Fibroblast of pulmonary artery (primary cell): ENCODE data around the gene SMARCA1.
A peak's percentile ranks its signal among the peaks of the same experiment; 100 is the strongest.

Experiments
- DNase-seq: peaks from one replicate; pipeline ENCODE4 v3.0.0-alpha.2; 2010; ENCODE audit warnings: low read depth
- H3K4me3 ChIP-seq: replicated peaks from 2 replicates; pipeline ENCODE4 v1.5.1; 2011; ENCODE audit warnings: low read depth, mild to moderate bottlenecking, control low read depth, low read length, moderate library complexity
- TF ChIP-seq, protein P1 (sequence below): IDR thresholded peaks from 2 replicates; pipeline ENCODE4 v1.5.1; 2011; ENCODE audit warnings: mild to moderate bottlenecking, control low read depth, low read length, inconsistent platforms; ENCODE audit errors: missing control alignments

Gene SMARCA1

DNA sequence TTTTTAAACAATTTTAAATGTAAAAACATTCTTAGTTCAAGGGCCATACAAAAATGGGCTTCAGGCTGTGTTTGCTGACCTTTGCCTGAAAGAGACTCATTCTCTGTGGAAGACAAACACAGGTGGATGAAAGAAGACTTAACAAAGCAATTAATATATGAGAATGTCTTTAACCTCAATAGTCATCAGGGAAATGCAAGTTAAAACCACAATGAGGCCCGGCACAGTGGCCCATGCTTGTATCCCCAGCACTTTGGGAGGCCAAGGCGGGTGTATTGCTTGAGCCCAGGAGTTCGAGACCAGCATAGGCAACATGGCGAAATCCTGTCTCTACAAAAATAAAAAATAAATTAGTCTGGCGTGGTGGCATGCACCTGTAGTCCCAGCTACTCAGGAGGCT, 7.1 kb upstream of the SMARCA1 start:
- no peak for DNase-seq
- no peak overlapping the region for H3K4me3 ChIP-seq
- TF ChIP-seq, protein P1, sequence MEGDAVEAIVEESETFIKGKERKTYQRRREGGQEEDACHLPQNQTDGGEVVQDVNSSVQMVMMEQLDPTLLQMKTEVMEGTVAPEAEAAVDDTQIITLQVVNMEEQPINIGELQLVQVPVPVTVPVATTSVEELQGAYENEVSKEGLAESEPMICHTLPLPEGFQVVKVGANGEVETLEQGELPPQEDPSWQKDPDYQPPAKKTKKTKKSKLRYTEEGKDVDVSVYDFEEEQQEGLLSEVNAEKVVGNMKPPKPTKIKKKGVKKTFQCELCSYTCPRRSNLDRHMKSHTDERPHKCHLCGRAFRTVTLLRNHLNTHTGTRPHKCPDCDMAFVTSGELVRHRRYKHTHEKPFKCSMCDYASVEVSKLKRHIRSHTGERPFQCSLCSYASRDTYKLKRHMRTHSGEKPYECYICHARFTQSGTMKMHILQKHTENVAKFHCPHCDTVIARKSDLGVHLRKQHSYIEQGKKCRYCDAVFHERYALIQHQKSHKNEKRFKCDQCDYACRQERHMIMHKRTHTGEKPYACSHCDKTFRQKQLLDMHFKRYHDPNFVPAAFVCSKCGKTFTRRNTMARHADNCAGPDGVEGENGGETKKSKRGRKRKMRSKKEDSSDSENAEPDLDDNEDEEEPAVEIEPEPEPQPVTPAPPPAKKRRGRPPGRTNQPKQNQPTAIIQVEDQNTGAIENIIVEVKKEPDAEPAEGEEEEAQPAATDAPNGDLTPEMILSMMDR, result no peak

DNA sequence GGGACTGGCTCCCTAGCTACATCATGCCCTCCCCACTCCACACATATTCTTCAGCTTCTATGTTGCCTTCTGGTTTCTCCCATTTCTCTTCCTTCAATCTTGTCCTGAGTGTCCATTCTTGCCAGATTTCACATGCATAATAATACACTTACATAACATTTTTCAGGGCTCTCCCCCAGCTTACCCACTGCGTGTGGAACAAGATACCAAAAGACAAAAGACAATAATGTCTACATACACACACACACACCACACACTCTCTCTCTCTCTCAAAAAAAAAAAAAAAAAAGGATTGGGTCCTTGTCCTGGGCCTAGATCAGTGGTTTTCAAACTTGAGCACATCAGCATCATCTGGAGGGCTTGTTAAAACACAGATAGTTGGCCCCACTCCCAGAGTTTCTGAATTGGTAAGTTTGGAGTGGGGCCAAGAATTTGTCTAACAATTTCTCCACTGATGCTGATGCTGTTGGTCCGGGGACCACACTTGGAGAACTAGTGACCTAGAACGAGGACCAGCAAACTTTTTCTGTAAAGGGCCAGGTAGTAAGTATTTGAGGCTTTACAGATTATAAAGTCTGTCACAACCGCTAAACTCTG, 6.5 kb upstream of the SMARCA1 start:
- TF ChIP-seq, protein P1, result no peak
- H3K4me3 ChIP-seq, result no peak overlapping the region
- DNase-seq, result peak; percentile 56

DNA sequence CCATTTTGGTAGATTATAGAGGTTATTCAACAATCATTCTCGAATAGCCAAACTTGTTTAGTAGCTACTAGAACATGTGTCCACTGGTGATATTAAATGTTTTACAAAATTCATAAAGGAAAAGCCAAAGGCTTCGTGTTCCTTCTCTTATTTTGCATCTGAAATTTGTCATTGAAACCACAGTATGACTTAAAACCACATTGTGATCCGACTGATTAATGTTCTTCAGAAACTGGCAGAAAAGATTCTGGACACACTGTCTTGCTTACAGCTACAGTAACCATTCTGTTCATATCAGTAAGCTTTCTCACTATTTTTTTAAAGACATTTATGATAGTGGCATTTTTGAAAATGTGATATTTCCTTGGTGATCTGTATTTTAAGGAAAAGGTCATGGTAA, 2.6 kb upstream of the SMARCA1 start:
- DNase-seq, result no peak
- TF ChIP-seq, protein P1, result no peak
- H3K4me3 ChIP-seq, result no peak overlapping the region

DNA sequence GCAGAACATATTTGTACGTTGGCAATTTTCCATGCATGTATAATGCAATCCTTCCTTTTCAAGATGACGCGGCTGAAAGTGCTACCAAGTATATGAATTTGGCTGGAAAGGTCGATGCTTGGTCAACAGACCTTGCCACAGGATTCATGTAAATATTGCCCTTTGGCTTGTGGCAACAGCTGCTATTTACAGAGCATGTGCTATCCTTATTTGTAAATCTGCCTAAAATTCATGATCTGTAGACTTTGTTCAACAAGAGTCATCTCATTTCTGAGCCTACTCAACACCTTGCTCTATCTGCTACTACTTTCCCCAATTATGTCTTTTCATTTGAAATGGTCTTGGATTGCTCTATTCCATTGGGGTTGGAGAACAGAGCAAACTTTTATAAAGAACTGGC, 1.9 kb upstream of the SMARCA1 start:
- DNase-seq, result no peak
- TF ChIP-seq, protein P1, result no peak
- H3K4me3 ChIP-seq, result no peak overlapping the region

DNA sequence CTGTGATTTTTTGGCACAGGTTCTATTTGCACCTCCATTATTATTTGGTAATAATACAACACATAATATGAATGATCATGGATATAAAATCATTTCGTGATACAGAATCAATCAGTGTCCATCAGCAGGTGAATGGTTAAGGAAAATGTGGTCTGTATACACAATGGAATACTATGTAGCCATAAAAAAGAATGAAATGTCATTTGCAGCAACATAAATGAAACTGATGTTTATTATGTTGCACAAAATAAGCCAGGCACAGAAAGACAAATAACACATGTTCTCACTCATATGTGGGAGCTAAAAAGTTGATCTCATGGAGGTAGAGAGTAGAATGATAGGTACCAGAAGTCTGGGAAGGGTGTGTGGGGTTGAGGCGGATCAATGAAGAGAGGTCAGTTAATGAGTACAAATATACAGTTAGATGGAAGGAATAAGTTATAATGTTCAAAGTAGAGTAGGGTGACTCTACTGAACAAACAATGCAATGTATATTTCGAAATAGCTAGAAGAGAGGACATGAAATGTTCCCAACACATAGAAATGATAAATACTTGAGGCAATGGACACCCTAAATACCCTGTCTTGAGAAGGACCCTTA, 1.1 kb upstream of the SMARCA1 start:
- TF ChIP-seq, protein P1, result no peak
- no peak for DNase-seq
- no peak overlapping the region for H3K4me3 ChIP-seq

DNA sequence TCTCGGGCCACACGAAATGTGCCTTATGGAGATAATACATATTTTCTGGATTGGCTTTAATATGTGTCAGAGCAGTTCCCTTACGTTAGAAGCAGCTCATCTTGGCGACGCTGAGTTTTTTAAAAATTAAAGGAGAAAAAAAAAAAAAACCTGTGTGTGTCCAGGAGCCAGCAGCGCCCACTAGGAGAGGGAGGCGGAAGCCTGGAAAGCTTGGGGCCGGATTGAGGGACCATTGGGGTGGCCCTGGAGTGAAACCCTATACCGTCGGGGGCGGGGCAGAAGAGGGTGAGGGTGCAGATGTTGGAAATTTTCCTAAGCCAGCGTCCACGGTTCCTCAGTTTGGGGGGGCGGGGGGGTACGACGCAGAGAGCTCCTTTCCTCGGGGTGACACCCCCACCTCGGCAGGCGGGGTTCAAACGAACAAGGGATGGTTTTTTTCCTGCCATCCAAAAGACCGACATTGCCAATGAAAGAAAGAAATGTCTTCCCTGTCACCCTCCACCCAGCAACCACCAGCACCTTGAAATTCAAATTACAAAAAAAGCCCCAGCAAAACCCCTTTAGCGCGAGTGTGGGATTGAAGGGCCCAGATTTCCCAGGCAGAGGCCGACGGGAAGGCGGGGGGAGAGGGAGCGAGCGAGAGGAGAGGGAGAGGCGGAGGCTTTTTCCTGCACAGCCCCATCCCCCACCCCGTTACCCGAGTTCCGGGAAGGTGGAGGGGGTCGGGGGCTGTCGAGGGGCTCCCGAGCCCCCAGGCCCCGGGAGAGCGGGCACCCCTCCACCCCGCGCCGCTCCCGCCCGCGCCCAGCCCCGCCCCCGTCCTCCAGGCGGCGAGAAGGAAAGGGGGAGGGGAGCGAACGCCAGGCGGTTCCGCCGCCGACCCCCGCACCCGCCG, 859 bp downstream of the SMARCA1 start:
- TF ChIP-seq, protein P1, result peak; percentile 23
- DNase-seq, result peak; percentile 54
- H3K4me3 ChIP-seq, result peak overlapping the region; percentile 74
